Astrocyte of the cerebellum (primary cell): ENCODE measurements around the gene B4GALNT3.
A peak's percentile ranks its signal among the peaks of the same experiment; 100 is the strongest.

ENCODE experiments used
- DNase-seq: peaks from one replicate; pipeline ENCODE4 v3.0.0-alpha.2; 2011; ENCODE audit warnings: low read depth
- H3K4me3 ChIP-seq: 2 replicates; pipeline ENCODE4 v1.5.1; 2011; ENCODE audit warnings: mild to moderate bottlenecking, low read depth, low read length, moderate library complexity
- CTCF ChIP-seq: IDR thresholded peaks from 2 replicates; pipeline ENCODE4 v1.5.1; 2012; ENCODE audit warnings: low read length, low read depth, moderate library complexity, mild to moderate bottlenecking; ENCODE audit errors: missing control alignments
- in situ Hi-C: cut with HindIII; loops from 2 replicates; pipeline ENCODE4 v1.10.0; 2017; ENCODE audit warnings: low sequenced_read_pairs

The B4GALNT3 gene

GRCh38 chr12:459050-459429, 699 bp upstream of the B4GALNT3 start:
- no peak for DNase-seq
- H3K4me3 ChIP-seq, result no peak overlapping the region
- in situ Hi-C loops, result loop anchor here (5.0 kb wide), 1 partner anchor 83 kb away; no protein-coding TSS in a partner anchor
- no peak for TF ChIP-seq CTCF

- H3K4me3 ChIP-seq, result peak overlapping the region; percentile 37
- in situ Hi-C loops, result no loop called here
- no peak for DNase-seq
- TF ChIP-seq CTCF, result no peak
Measured at GRCh38 chr12:460261-461230, 807 bp downstream of the B4GALNT3 start.

- no peak for DNase-seq
- H3K4me3 ChIP-seq, result no peak overlapping the region
- in situ Hi-C loops, result no loop called here
- TF ChIP-seq CTCF, result no peak
Measured at GRCh38 chr12:461425-461824, 1.7 kb downstream of the B4GALNT3 start.

GRCh38 chr12:462936-463705, 3.4 kb downstream of the B4GALNT3 start:
- DNase-seq, result no peak

GRCh38 chr12:464484-465267, 4.9 kb downstream of the B4GALNT3 start:
- in situ Hi-C loops, result no loop called here
- no peak for TF ChIP-seq CTCF
- DNase-seq, result no peak
- H3K4me3 ChIP-seq, result no peak overlapping the region

More at GRCh38 chr12:462936-463705, 3.4 kb downstream of the B4GALNT3 start:
- no peak for TF ChIP-seq CTCF
- H3K4me3 ChIP-seq, result no peak overlapping the region
- in situ Hi-C loops, result no loop called here

GRCh38 chr12:466039-466438, 6.3 kb downstream of the B4GALNT3 start:
- TF ChIP-seq CTCF, result no peak
- no peak overlapping the region for H3K4me3 ChIP-seq
- in situ Hi-C loops, result no loop called here
- DNase-seq, result no peak
